NCI-H1436 (cell line): ENCODE results near the gene UBE2O.
"Not testable (repeated sequence)": the region's sequence is repeated elsewhere in the genome, so short reads cannot be mapped to it uniquely, and the experiment has no call there.

Experiments
- DNase-seq: peaks from one replicate; lab custom pipeline; 2025; lab: John Stamatoyannopoulos, UW

UBE2O gene

GRCh38 chr17:76370261-76370993 is 82.5 kb downstream of the UBE2O start:
- DNase-seq: no peak

- DNase-seq: no peak
Measured at GRCh38 chr17:76369804-76370203, 83.1 kb downstream of the UBE2O start.

- DNase-seq: no peak
Measured at GRCh38 chr17:76369379-76369778, 83.6 kb downstream of the UBE2O start.

GRCh38 chr17:76368545-76368944 is 84.4 kb downstream of the UBE2O start:
- DNase-seq: no peak

GRCh38 chr17:76367642-76368041 is 85.3 kb downstream of the UBE2O start:
- no peak for DNase-seq

- no peak for DNase-seq
Measured at GRCh38 chr17:76366247-76366646, 86.7 kb downstream of the UBE2O start.

GRCh38 chr17:76365256-76365903 is 87.6 kb downstream of the UBE2O start:
- DNase-seq: no peak

- no peak for DNase-seq
Measured at GRCh38 chr17:76363107-76363842, 89.7 kb downstream of the UBE2O start.

GRCh38 chr17:76360461-76360860 is 92.5 kb downstream of the UBE2O start:
- no peak for DNase-seq

GRCh38 chr17:76359776-76360175 is 93.2 kb downstream of the UBE2O start:
- not testable (repeated sequence) for DNase-seq

GRCh38 chr17:76359375-76359774 is 93.6 kb downstream of the UBE2O start:
- no peak for DNase-seq

- no peak for DNase-seq
Measured at GRCh38 chr17:76357597-76358158, 95.3 kb downstream of the UBE2O start.

- DNase-seq: no peak
Measured at GRCh38 chr17:76356803-76357456, 96.0 kb downstream of the UBE2O start.

GRCh38 chr17:76354747-76355310 is 98.1 kb downstream of the UBE2O start:
- no peak for DNase-seq

- no peak for DNase-seq
Measured at GRCh38 chr17:76354317-76354729, 98.6 kb downstream of the UBE2O start.

- DNase-seq: peak; percentile 92
Measured at GRCh38 chr17:76353599-76354316, 99.2 kb downstream of the UBE2O start, which contains the start of gene PRPSAP1. TSS of gene PRPSAP1 (minus strand) at chr17:76353916. CDS start at chr17:76353703, 213 bp downstream.

- no peak for DNase-seq
Measured at GRCh38 chr17:76353004-76353598, 99.9 kb downstream of the UBE2O start.

- DNase-seq: no peak
Measured at GRCh38 chr17:76351526-76352071, 101.4 kb downstream of the UBE2O start.

GRCh38 chr17:76350463-76350862 is 102.5 kb downstream of the UBE2O start:
- DNase-seq: no peak

GRCh38 chr17:76346936-76347335 is 106.0 kb downstream of the UBE2O start:
- DNase-seq: not testable (repeated sequence)
